SU-DHL-6 (cell line): ENCODE data around the gene ANAPC2.

Experiments
- EZH2phosphoT487 ChIP-seq: fragments of 200-600 bp; sonication (generic), shearing (Covaris generic); conservative IDR thresholded peaks from 2 replicates; pipeline ENCODE4 v1.6.1; 2018; ENCODE audit warnings: mild to moderate bottlenecking, antibody characterized with exemption, low read length, moderate library complexity, mixed read lengths
- TF ChIP-seq, protein P1 (sequence below): fragments of 200-600 bp; sonication (generic); IDR thresholded peaks from one replicate; pipeline ENCODE4 v1.5.1; 2017; ENCODE audit warnings: antibody characterized with exemption, mild to moderate bottlenecking, low read length, moderate library complexity; ENCODE audit not compliant: insufficient read depth, poor library complexity, severe bottlenecking

DNA sequence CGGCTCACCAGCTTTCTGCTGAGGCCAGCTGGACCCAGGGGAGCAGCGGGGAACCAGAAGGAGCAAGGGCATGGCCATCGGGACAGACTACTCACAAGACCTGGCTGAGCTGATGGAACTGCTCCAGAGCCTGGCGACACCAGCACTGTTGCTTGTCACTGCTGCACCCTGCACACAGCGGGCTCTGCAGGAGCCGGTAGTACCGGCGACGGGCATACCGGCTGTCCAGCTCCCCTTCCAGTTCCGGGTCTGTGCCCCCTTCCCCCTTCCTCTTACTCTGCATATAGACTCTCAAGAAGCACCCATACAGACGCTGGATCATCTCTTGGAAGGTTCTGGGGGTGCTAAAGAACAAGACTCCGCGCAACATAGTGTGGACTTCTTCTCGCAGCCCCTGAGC lies 974 bp downstream of the ANAPC2 start:
- TF ChIP-seq EZH2phosphoT487, result no peak
- TF ChIP-seq, protein P1, sequence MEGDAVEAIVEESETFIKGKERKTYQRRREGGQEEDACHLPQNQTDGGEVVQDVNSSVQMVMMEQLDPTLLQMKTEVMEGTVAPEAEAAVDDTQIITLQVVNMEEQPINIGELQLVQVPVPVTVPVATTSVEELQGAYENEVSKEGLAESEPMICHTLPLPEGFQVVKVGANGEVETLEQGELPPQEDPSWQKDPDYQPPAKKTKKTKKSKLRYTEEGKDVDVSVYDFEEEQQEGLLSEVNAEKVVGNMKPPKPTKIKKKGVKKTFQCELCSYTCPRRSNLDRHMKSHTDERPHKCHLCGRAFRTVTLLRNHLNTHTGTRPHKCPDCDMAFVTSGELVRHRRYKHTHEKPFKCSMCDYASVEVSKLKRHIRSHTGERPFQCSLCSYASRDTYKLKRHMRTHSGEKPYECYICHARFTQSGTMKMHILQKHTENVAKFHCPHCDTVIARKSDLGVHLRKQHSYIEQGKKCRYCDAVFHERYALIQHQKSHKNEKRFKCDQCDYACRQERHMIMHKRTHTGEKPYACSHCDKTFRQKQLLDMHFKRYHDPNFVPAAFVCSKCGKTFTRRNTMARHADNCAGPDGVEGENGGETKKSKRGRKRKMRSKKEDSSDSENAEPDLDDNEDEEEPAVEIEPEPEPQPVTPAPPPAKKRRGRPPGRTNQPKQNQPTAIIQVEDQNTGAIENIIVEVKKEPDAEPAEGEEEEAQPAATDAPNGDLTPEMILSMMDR, result no peak
